ENCODE data around the gene CEP63.

The CEP63 gene

GRCh38 chr3:134485075-134485717 is 661 bp upstream of the CEP63 start:
- under 1% methylated on average over 20 of the region's 24 CpGs for WGBS (ENCODE audit: insufficient coverage)
- CTCF ChIA-PET = interaction anchor here (1.0 to 6.5 kb wide), 4 partner anchors 9 to 177 kb away, joined by 3 to 34 read pairs (median 22); no protein-coding TSS in a partner anchor
- peak; percentile 63 to 88 (median 79) for DNase-seq
- Histone ChIP-seq H3K36me3 (ENCODE audit: control insufficient read depth in 4 of 4, insufficient read depth in 4 of 4, low read length in 3 of 4) (peaks cover 14 to 25% (median 17%) of the 10 kb centered on the region in 4 experiments), H3K27me3 (replicated peaks in 2 of 5; ENCODE audit: control insufficient read depth in 4 of 5, insufficient read depth in 5 of 5, low read length in 4 of 5) (no peaks in the 10 kb centered on the region), H3K4me1 (ENCODE audit: control extremely low read depth in 1 of 4, control insufficient read depth in 4 of 4, insufficient read depth in 4 of 4, low read length in 3 of 4) (peaks cover 37 to 47% (median 40%) of the 10 kb centered on the region in 4 experiments), H3K4me3 (ENCODE audit: control insufficient read depth in 1 of 7, extremely low read depth in 1 of 7, insufficient read depth in 4 of 7, low read depth in 2 of 7, low read length in 6 of 7) (peak overlapping the region; percentile 72 to 95 (median 91)), H3K9me3 (ENCODE audit: control extremely low read depth in 1 of 5, control insufficient read depth in 4 of 5, insufficient read depth in 2 of 5, low read depth in 1 of 5, low read length in 4 of 5) (no peaks in the 10 kb centered on the region), H3K27ac (ENCODE audit: insufficient read depth in 1 of 2, low read depth in 1 of 2, low read length in 2 of 2, poor library complexity in 1 of 2, severe bottlenecking in 2 of 2) (peak overlapping the region; percentile 90 to 95)
- POLR2A ChIA-PET = no interaction called here

GRCh38 chr3:134486577-134487041 is 752 bp downstream of the CEP63 start:
- peak overlapping the region; percentile 90 to 95 for H3K27ac ChIP-seq (ENCODE audit: insufficient read depth in 1 of 2, low read depth in 1 of 2, low read length in 2 of 2, poor library complexity in 1 of 2, severe bottlenecking in 2 of 2)
- WGBS (ENCODE audit: insufficient coverage) = 0% methylated on average over 12 of the region's 17 CpGs
- POLR2A ChIA-PET = no interaction called here
- H3K36me3 ChIP-seq (ENCODE audit: control insufficient read depth in 4 of 4, insufficient read depth in 4 of 4, low read length in 3 of 4) = peaks cover 4 to 11% (median 6%) of the 10 kb centered on the region in 4 experiments
- no peaks in the 10 kb centered on the region for H3K27me3 ChIP-seq (replicated peaks in 2 of 5; ENCODE audit: control insufficient read depth in 4 of 5, insufficient read depth in 5 of 5, low read length in 4 of 5)
- H3K4me3 ChIP-seq (ENCODE audit: control insufficient read depth in 1 of 7, extremely low read depth in 1 of 7, insufficient read depth in 4 of 7, low read depth in 2 of 7, low read length in 6 of 7) = peak overlapping the region; percentile 72 to 95 (median 91)
- peak in 2 of 3 donors; percentile 56 to 64 for DNase-seq
- CTCF ChIA-PET = interaction anchor here (1.8 to 6.5 kb wide), 4 partner anchors 8 to 178 kb away, joined by 4 to 34 read pairs (median 22); no protein-coding TSS in a partner anchor
- peaks cover 37 to 47% (median 40%) of the 10 kb centered on the region in 4 experiments for H3K4me1 ChIP-seq (ENCODE audit: control extremely low read depth in 1 of 4, control insufficient read depth in 4 of 4, insufficient read depth in 4 of 4, low read length in 3 of 4)
- H3K9me3 ChIP-seq (ENCODE audit: control extremely low read depth in 1 of 5, control insufficient read depth in 4 of 5, insufficient read depth in 2 of 5, low read depth in 1 of 5, low read length in 4 of 5) = no peaks in the 10 kb centered on the region

- peak in 2 of 3 donors; percentile 70 to 80 for DNase-seq
- POLR2A ChIA-PET = no interaction called here
- H3K27ac ChIP-seq (ENCODE audit: insufficient read depth in 1 of 2, low read depth in 1 of 2, low read length in 2 of 2, poor library complexity in 1 of 2, severe bottlenecking in 2 of 2) = peak overlapping the region; percentile 90 to 95
- 32% methylated on average over 4 of the region's 5 CpGs for WGBS (ENCODE audit: insufficient coverage)
- no peaks in the 10 kb centered on the region for H3K27me3 ChIP-seq (replicated peaks in 2 of 5; ENCODE audit: control insufficient read depth in 4 of 5, insufficient read depth in 5 of 5, low read length in 4 of 5)
- peaks cover 37 to 45% (median 39%) of the 10 kb centered on the region in 4 experiments for H3K4me1 ChIP-seq (ENCODE audit: control extremely low read depth in 1 of 4, control insufficient read depth in 4 of 4, insufficient read depth in 4 of 4, low read length in 3 of 4)
- H3K9me3 ChIP-seq (ENCODE audit: control extremely low read depth in 1 of 5, control insufficient read depth in 4 of 5, insufficient read depth in 2 of 5, low read depth in 1 of 5, low read length in 4 of 5) = no peaks in the 10 kb centered on the region
- CTCF ChIA-PET = interaction anchor here (1.0 to 3.8 kb wide), 4 partner anchors 11 to 238 kb away, joined by 3 to 15 read pairs (median 4); no protein-coding TSS in a partner anchor
- H3K36me3 ChIP-seq (ENCODE audit: control insufficient read depth in 4 of 4, insufficient read depth in 4 of 4, low read length in 3 of 4) = peaks cover under 1 to 4% (median 3%) of the 10 kb centered on the region in 4 experiments
- peak overlapping the region in 6 of 7 experiments; percentile 87 to 95 (median 92) for H3K4me3 ChIP-seq (ENCODE audit: control insufficient read depth in 1 of 7, extremely low read depth in 1 of 7, insufficient read depth in 4 of 7, low read depth in 2 of 7, low read length in 6 of 7)
Observed at GRCh38 chr3:134487406-134487805, 1.5 kb downstream of the CEP63 start.

- peaks cover 0 to 9% (median 0%) of the 10 kb centered on the region in 5 experiments for H3K9me3 ChIP-seq (ENCODE audit: control extremely low read depth in 1 of 5, control insufficient read depth in 4 of 5, insufficient read depth in 2 of 5, low read depth in 1 of 5, low read length in 4 of 5)
- DNase-seq = no peak
- 94% methylated on average over 3 of the region's 5 CpGs for whole genome bisulfite sequencing (ENCODE audit: insufficient coverage)
- no peaks in the 10 kb centered on the region for H3K27me3 ChIP-seq (replicated peaks in 2 of 5; ENCODE audit: control insufficient read depth in 4 of 5, insufficient read depth in 5 of 5, low read length in 4 of 5)
- POLR2A ChIA-PET = no interaction called here
- H3K4me3 ChIP-seq (ENCODE audit: control insufficient read depth in 1 of 7, extremely low read depth in 1 of 7, insufficient read depth in 4 of 7, low read depth in 2 of 7, low read length in 6 of 7) = no peak overlapping the region
- no peak overlapping the region for H3K27ac ChIP-seq (ENCODE audit: insufficient read depth in 1 of 2, low read depth in 1 of 2, low read length in 2 of 2, poor library complexity in 1 of 2, severe bottlenecking in 2 of 2)
- CTCF ChIA-PET = interaction anchor here (1.1 to 3.4 kb wide), 4 partner anchors 11 to 31 kb away, joined by 3 to 30 read pairs (median 4); partner anchors contain the start of genes ANAPC13 and CEP63
- H3K4me1 ChIP-seq (ENCODE audit: control extremely low read depth in 1 of 4, control insufficient read depth in 4 of 4, insufficient read depth in 4 of 4, low read length in 3 of 4) = peaks cover 0 to 12% (median 4%) of the 10 kb centered on the region in 4 experiments
- H3K36me3 ChIP-seq (ENCODE audit: control insufficient read depth in 4 of 4, insufficient read depth in 4 of 4, low read length in 3 of 4) = peaks cover 5 to 34% (median 9%) of the 10 kb centered on the region in 4 experiments
Observed at GRCh38 chr3:134494495-134494894, 8.6 kb downstream of the CEP63 start.

- Histone ChIP-seq H3K27ac (ENCODE audit: insufficient read depth in 1 of 2, low read depth in 1 of 2, low read length in 2 of 2, poor library complexity in 1 of 2, severe bottlenecking in 2 of 2) (no peak overlapping the region), H3K4me3 (ENCODE audit: control insufficient read depth in 1 of 7, extremely low read depth in 1 of 7, insufficient read depth in 4 of 7, low read depth in 2 of 7, low read length in 6 of 7) (no peak overlapping the region), H3K36me3 (ENCODE audit: control insufficient read depth in 4 of 4, insufficient read depth in 4 of 4, low read length in 3 of 4) (peaks cover 5 to 44% (median 12%) of the 10 kb centered on the region in 4 experiments), H3K9me3 (ENCODE audit: control extremely low read depth in 1 of 5, control insufficient read depth in 4 of 5, insufficient read depth in 2 of 5, low read depth in 1 of 5, low read length in 4 of 5) (peaks cover 0 to 16% (median 2%) of the 10 kb centered on the region in 5 experiments), H3K4me1 (ENCODE audit: control extremely low read depth in 1 of 4, control insufficient read depth in 4 of 4, insufficient read depth in 4 of 4, low read length in 3 of 4) (peaks cover 0 to 12% (median 4%) of the 10 kb centered on the region in 4 experiments), H3K27me3 (replicated peaks in 2 of 5; ENCODE audit: control insufficient read depth in 4 of 5, insufficient read depth in 5 of 5, low read length in 4 of 5) (no peaks in the 10 kb centered on the region)
- CTCF ChIA-PET = interaction anchor here (1.0 to 3.4 kb wide), 5 partner anchors 12 to 283 kb away, joined by 3 to 30 read pairs (median 3); partner anchors contain the start of genes ANAPC13 and CEP63
- POLR2A ChIA-PET = no interaction called here
- DNase-seq = no peak
Observed at GRCh38 chr3:134495980-134496379, 10.1 kb downstream of the CEP63 start.

GRCh38 chr3:134496471-134497071 is 10.7 kb downstream of the CEP63 start:
- Histone ChIP-seq H3K36me3 (ENCODE audit: control insufficient read depth in 4 of 4, insufficient read depth in 4 of 4, low read length in 3 of 4) (peaks cover 5 to 48% (median 14%) of the 10 kb centered on the region in 4 experiments), H3K4me3 (ENCODE audit: control insufficient read depth in 1 of 7, extremely low read depth in 1 of 7, insufficient read depth in 4 of 7, low read depth in 2 of 7, low read length in 6 of 7) (no peak overlapping the region), H3K27me3 (replicated peaks in 2 of 5; ENCODE audit: control insufficient read depth in 4 of 5, insufficient read depth in 5 of 5, low read length in 4 of 5) (no peaks in the 10 kb centered on the region), H3K27ac (ENCODE audit: insufficient read depth in 1 of 2, low read depth in 1 of 2, low read length in 2 of 2, poor library complexity in 1 of 2, severe bottlenecking in 2 of 2) (peak overlapping the region in 1 of 2 experiments; percentile 6), H3K4me1 (ENCODE audit: control extremely low read depth in 1 of 4, control insufficient read depth in 4 of 4, insufficient read depth in 4 of 4, low read length in 3 of 4) (peaks cover 0 to 12% (median 4%) of the 10 kb centered on the region in 4 experiments), H3K9me3 (ENCODE audit: control extremely low read depth in 1 of 5, control insufficient read depth in 4 of 5, insufficient read depth in 2 of 5, low read depth in 1 of 5, low read length in 4 of 5) (peaks cover 0 to 22% (median 2%) of the 10 kb centered on the region in 5 experiments)
- DNase-seq = peak in 2 of 3 donors; percentile 76 to 84
- POLR2A ChIA-PET = no interaction called here
- CTCF ChIA-PET = interaction anchor here (0.6 to 1.0 kb wide), 2 partner anchors 284 to 950 kb away, joined by 3 read pairs; no protein-coding TSS in a partner anchor
- WGBS (ENCODE audit: insufficient coverage) = 100% methylated on average over 1 of the region's 3 CpGs
